Measurements from ENCODE around the gene HIC1. TPM values are rescaled to one million over a fixed set of nuclear protein-coding genes. Genes with fewer than 3 reads are reported as not detected.

HIC1 gene
- total and polyA plus RNA-seq, 2 of the 4 experiments (the other 2 are of a cell fraction), result 10.4 to 23.0 TPM

- ATAC-seq (ENCODE audit: low read depth), result no peak
- H2BK20ac ChIP-seq (ENCODE audit: low read depth, low read length), result no peak overlapping the region
- H2BK5ac ChIP-seq (ENCODE audit: low read depth, low read length, poor library complexity, severe bottlenecking), result peak overlapping the region; percentile 95
- dilution Hi-C loops (cut with HindIII; ENCODE audit: low sequenced_read_pairs, unreplicated experiment) (no loop called here), intact Hi-C loops (cut with micrococcal nuclease) (no loop called here), in situ Hi-C loops (cut with MboI; ENCODE audit: low sequenced_read_pairs) (no loop called here)
- DNase-seq, result no peak
- H3K56ac ChIP-seq (ENCODE audit: extremely low read depth, insufficient read depth, low read length), result no peak overlapping the region
- H3K79me1 ChIP-seq (ENCODE audit: low read depth in 1 of 2, low read length in 2 of 2), result peaks cover 13 to 45% of the 10 kb centered on the region in 2 experiments
- H4K8ac ChIP-seq (ENCODE audit: low read depth in 2 of 2, low read length in 2 of 2), result peak overlapping the region in 1 of 2 experiments; percentile 75; a peak in 1 of 4 replicates
- no peak overlapping the region for H3K4me2 ChIP-seq (ENCODE audit: low read depth, low read length)
- ChIA-PET POLR2A (ENCODE audit: unreplicated experiment) (no interaction called here), CTCF (interaction anchor here (0.7 to 6.3 kb wide), 5 partner anchors 12 to 359 kb away, joined by 3 to 57 read pairs (median 3); no protein-coding TSS in a partner anchor)
- 0 out of 2 replicates have a peak overlapping the region, but pooled peaks have one; percentile 48 for H3K4ac ChIP-seq (ENCODE audit: low read depth, low read length)
- BruUV-seq (replicated peaks), result no TSS peak
- WGBS, 2 experiments (ENCODE audit: extremely low coverage in 2 of 2, insufficient read length in 1 of 2), result 7% methylated on average over 58 of the region's 81 CpGs; no CpG with 5 or more reads in 1 of the 2 experiments
- H2BK15ac ChIP-seq (ENCODE audit: low read depth, low read length), result no peak overlapping the region; the same call in 2 of the 3 replicates
- no peak overlapping the region for H2AK5ac ChIP-seq (ENCODE audit: low read depth, low read length)
- peaks cover 46% of the 10 kb centered on the region for H3K36me3 ChIP-seq (ENCODE audit: control insufficient read depth, insufficient read depth, low read length)
- H3K18ac ChIP-seq (ENCODE audit: low read depth, low read length), result no peak overlapping the region
- H2BK120ac ChIP-seq (ENCODE audit: low read depth, low read length), result no peak overlapping the region
- H3K14ac ChIP-seq (replicated peaks; ENCODE audit: low read depth, low read length), result no peak overlapping the region
- peaks cover 30% of the 10 kb centered on the region for H4K20me1 ChIP-seq (ENCODE audit: insufficient read depth, low read length)
- peak overlapping the region; percentile 20; the same call in 1 of the 2 replicates for H4K91ac ChIP-seq (ENCODE audit: insufficient read depth, low read depth, low read length)
- H3K9ac ChIP-seq (ENCODE audit: low read depth, low read length), result peak overlapping the region; percentile 56
- H2AK9ac ChIP-seq (replicated peaks; ENCODE audit: low read depth, low read length, poor library complexity), result peak overlapping the region; percentile 68
- peak overlapping the region; percentile 98 for H3K27ac ChIP-seq (ENCODE audit: insufficient read depth, low read length)
- no peaks in the 10 kb centered on the region for H3K27me3 ChIP-seq (ENCODE audit: control insufficient read depth, insufficient read depth, low read length)
- H3K9me3 ChIP-seq (ENCODE audit: control insufficient read depth, insufficient read depth, low read length), result no peaks in the 10 kb centered on the region
- H3K4me1 ChIP-seq (ENCODE audit: control insufficient read depth, insufficient read depth, low read length), result peaks cover 39% of the 10 kb centered on the region
- H3K9me1 ChIP-seq (ENCODE audit: insufficient read depth, low read length), result 0 out of 2 replicates have a peak, but pooled peaks cover 7% of the 10 kb centered on the region
- H2AFZ ChIP-seq (replicated peaks; ENCODE audit: low read length, poor library complexity), result peak overlapping the region; percentile 53
- peak overlapping the region; percentile 75 for H3K4me3 ChIP-seq (ENCODE audit: insufficient read depth, low read depth, low read length)
- H4K5ac ChIP-seq (ENCODE audit: low read depth, low read length), result no peak overlapping the region
- H3K23ac ChIP-seq (ENCODE audit: low read depth, low read length), result no peak overlapping the region
- TF ChIP-seq, protein P1, sequence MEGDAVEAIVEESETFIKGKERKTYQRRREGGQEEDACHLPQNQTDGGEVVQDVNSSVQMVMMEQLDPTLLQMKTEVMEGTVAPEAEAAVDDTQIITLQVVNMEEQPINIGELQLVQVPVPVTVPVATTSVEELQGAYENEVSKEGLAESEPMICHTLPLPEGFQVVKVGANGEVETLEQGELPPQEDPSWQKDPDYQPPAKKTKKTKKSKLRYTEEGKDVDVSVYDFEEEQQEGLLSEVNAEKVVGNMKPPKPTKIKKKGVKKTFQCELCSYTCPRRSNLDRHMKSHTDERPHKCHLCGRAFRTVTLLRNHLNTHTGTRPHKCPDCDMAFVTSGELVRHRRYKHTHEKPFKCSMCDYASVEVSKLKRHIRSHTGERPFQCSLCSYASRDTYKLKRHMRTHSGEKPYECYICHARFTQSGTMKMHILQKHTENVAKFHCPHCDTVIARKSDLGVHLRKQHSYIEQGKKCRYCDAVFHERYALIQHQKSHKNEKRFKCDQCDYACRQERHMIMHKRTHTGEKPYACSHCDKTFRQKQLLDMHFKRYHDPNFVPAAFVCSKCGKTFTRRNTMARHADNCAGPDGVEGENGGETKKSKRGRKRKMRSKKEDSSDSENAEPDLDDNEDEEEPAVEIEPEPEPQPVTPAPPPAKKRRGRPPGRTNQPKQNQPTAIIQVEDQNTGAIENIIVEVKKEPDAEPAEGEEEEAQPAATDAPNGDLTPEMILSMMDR (conservative IDR thresholded peaks at IDR 0.05; ENCODE audit: low read depth, low read length), result no peak
- TF ChIP-seq BHLHE40 (IDR thresholded peaks at IDR 0.05; ENCODE audit: low read depth, low read length), result no peak
- TF ChIP-seq SMC3 (IDR thresholded peaks at IDR 0.05; ENCODE audit: low read depth, low read length), result no peak
- TF ChIP-seq, protein P2, sequence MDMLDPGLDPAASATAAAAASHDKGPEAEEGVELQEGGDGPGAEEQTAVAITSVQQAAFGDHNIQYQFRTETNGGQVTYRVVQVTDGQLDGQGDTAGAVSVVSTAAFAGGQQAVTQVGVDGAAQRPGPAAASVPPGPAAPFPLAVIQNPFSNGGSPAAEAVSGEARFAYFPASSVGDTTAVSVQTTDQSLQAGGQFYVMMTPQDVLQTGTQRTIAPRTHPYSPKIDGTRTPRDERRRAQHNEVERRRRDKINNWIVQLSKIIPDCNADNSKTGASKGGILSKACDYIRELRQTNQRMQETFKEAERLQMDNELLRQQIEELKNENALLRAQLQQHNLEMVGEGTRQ (IDR thresholded peaks at IDR 0.05; ENCODE audit: low read depth, low read length), result no peak
- TF ChIP-seq CEBPB (IDR thresholded peaks at IDR 0.05; ENCODE audit: low read depth, low read length), result no peak
- TF ChIP-seq POLR2A (IDR thresholded peaks at IDR 0.05; ENCODE audit: low read depth, low read length), result no peak
- TF ChIP-seq RAD21 (IDR thresholded peaks at IDR 0.05; ENCODE audit: low read length), result no peak
- no peak for TF ChIP-seq MAFK (IDR thresholded peaks at IDR 0.05; ENCODE audit: low read depth, low read length)
- no peak for TF ChIP-seq RFX5 (IDR thresholded peaks at IDR 0.05; ENCODE audit: low read depth, low read length)
- no peak for TF ChIP-seq FOS (IDR thresholded peaks at IDR 0.05; ENCODE audit: low read depth, low read length)
- TF ChIP-seq, protein P3, sequence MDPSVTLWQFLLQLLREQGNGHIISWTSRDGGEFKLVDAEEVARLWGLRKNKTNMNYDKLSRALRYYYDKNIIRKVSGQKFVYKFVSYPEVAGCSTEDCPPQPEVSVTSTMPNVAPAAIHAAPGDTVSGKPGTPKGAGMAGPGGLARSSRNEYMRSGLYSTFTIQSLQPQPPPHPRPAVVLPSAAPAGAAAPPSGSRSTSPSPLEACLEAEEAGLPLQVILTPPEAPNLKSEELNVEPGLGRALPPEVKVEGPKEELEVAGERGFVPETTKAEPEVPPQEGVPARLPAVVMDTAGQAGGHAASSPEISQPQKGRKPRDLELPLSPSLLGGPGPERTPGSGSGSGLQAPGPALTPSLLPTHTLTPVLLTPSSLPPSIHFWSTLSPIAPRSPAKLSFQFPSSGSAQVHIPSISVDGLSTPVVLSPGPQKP (IDR thresholded peaks at IDR 0.05; ENCODE audit: borderline replicate concordance, low read depth, low read length), result no peak
- TF ChIP-seq RCOR1 (IDR thresholded peaks at IDR 0.05; ENCODE audit: insufficient replicate concordance, low read length), result no peak
- TF ChIP-seq CHD1 (IDR thresholded peaks at IDR 0.05; ENCODE audit: low read depth, low read length), result no peak
- TF ChIP-seq MAZ (IDR thresholded peaks at IDR 0.05; ENCODE audit: borderline replicate concordance, low read depth, low read length), result no peak
- no peak for TF ChIP-seq NFE2L2 (IDR thresholded peaks at IDR 0.05; ENCODE audit: low read depth, low read length)
- no peak for TF ChIP-seq MXI1 (IDR thresholded peaks at IDR 0.05; ENCODE audit: borderline replicate concordance, low read depth, low read length)
Measured at GRCh38 chr17:2057175-2057759, 2.4 kb downstream of the HIC1 start.
